IMR-90 (cell line): Measurements from ENCODE around the gene IRF2.

Experiments used
- POLR2A ChIP-seq: IDR thresholded peaks from 2 replicates; pipeline ENCODE4 v1.6.1; 2012; ENCODE audit warnings: mild to moderate bottlenecking, low read depth, low read length
- RFX5 ChIP-seq: IDR thresholded peaks from 2 replicates; pipeline ENCODE4 v1.8.0; 2012; ENCODE audit warnings: low read depth, mild to moderate bottlenecking, low read length, moderate library complexity
- TF ChIP-seq, protein P1 (sequence below): conservative IDR thresholded peaks from 2 replicates; pipeline ENCODE4 v1.5.1; 2012; ENCODE audit warnings: mild to moderate bottlenecking, low read depth, low read length, improper control_type of control experiment

GRCh38 chr4:184384056-184384809, 90.1 kb downstream of the IRF2 start:
- TF ChIP-seq, protein P1, sequence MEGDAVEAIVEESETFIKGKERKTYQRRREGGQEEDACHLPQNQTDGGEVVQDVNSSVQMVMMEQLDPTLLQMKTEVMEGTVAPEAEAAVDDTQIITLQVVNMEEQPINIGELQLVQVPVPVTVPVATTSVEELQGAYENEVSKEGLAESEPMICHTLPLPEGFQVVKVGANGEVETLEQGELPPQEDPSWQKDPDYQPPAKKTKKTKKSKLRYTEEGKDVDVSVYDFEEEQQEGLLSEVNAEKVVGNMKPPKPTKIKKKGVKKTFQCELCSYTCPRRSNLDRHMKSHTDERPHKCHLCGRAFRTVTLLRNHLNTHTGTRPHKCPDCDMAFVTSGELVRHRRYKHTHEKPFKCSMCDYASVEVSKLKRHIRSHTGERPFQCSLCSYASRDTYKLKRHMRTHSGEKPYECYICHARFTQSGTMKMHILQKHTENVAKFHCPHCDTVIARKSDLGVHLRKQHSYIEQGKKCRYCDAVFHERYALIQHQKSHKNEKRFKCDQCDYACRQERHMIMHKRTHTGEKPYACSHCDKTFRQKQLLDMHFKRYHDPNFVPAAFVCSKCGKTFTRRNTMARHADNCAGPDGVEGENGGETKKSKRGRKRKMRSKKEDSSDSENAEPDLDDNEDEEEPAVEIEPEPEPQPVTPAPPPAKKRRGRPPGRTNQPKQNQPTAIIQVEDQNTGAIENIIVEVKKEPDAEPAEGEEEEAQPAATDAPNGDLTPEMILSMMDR: no peak
- no peak for TF ChIP-seq RFX5
- TF ChIP-seq POLR2A: peak; percentile 41; the same call in 1 of the 2 replicates
